Erythroblast (primary cell): Measurements from ENCODE around the gene SRSF5.

ENCODE experiments used
- GATA1 ChIP-seq: IDR thresholded peaks from 2 replicates; pipeline ENCODE4 v1.6.1; 2011; ENCODE audit warnings: low read depth, mild to moderate bottlenecking, control low read depth, low read length, moderate library complexity
- POLR2A ChIP-seq: IDR thresholded peaks from 2 replicates; pipeline ENCODE4 v1.6.1; 2011; ENCODE audit warnings: mild to moderate bottlenecking, low read length

GRCh38 chr14:69741055-69741454 lies 25.9 kb upstream of the SRSF5 start:
- TF ChIP-seq POLR2A (no peak), GATA1 (no peak)
